HCT116 (cell line): Measurements from ENCODE around the gene GSN. TPM values are rescaled to one million over a fixed set of nuclear protein-coding genes. Genes with fewer than 3 reads are reported as not detected.

ENCODE experiments used
- ATAC-seq: fragments of 200-7000 bp; cut with Tn5 transposase; 2 replicates; pipeline ENCODE4 v1.9.1; 2020; ENCODE audit warnings: mild to moderate bottlenecking, moderate library complexity
- BruUV-seq: library from RNA; stranded (reverse); fragments of 400-500 nt; replicated peaks from 2 replicates; lab custom pipeline; 2021; lab: Mats Ljungman, UMichigan
- CTCF ChIA-PET: fragments of 300-600 bp; sonication (Branson Sonifier 250); formaldehyde crosslinking; loops from one replicate; lab custom pipeline; 2021; ENCODE audit warnings: antibody characterized with exemption; lab: Charles Lee
- POLR2A ChIA-PET: fragments of 300-600, 350-600 bp; sonication (Branson Sonifier 250); formaldehyde crosslinking; loops from one replicate; lab custom pipeline; 2021; ENCODE audit warnings: antibody characterized with exemption; lab: Charles Lee
- RAD21 ChIA-PET, 2 experiments: fragments of 300-600 bp; sonication (Branson Sonifier 250); formaldehyde crosslinking; loops; one replicate each; lab custom pipeline; 2023; ENCODE audit warnings: low total read pairs in 2 of 2; ENCODE audit not compliant: uncharacterized antibody in 2 of 2, unreplicated experiment in 2 of 2, low non-redundant PET in 1 of 2; lab: Charles Lee
- DNase-seq: peaks from one replicate; pipeline ENCODE4 v3.0.0-alpha.2; 2010; ENCODE audit warnings: low read depth, low spot score
- H2AFZ ChIP-seq: fragments of 200-600 bp; shearing (Covaris generic), sonication (generic); 2 replicates; pipeline ENCODE4 v1.6.1; 2017; ENCODE audit warnings: low read depth, mixed run types, mixed read lengths, antibody characterized with exemption, low read length; ENCODE audit not compliant: poor library complexity, severe bottlenecking
- H3K27ac ChIP-seq: 2 replicates; pipeline ENCODE4 v1.5.1; 2012; ENCODE audit warnings: low read depth, low read length
- H3K27me3 ChIP-seq: fragments of 200-600 bp; sonication (generic); 2 replicates; pipeline ENCODE4 v1.6.1; 2016; ENCODE audit warnings: mixed run types, low read length, mixed read lengths; ENCODE audit not compliant: insufficient read depth
- H3K36me3 ChIP-seq, 2 experiments: fragments of 200-500 bp in 1 of 2; fragments of 200-600 bp in 1 of 2; sonication (Bioruptor generic) in 1 of 2; sonication (generic) in 1 of 2; 2 replicates each; pipeline versions ENCODE4 v1.5.1 to v1.6.1; 2014 to 2016; ENCODE audit warnings: low read length in 2 of 2, inconsistent platforms in 1 of 2, mixed read lengths in 1 of 2, mixed run types in 1 of 2; ENCODE audit not compliant: insufficient read depth in 2 of 2, control insufficient read depth in 1 of 2
- H3K4me1 ChIP-seq, 2 experiments: fragments of 200-600 bp in 1 of 2; sonication (generic) in 1 of 2; 2 replicates each; pipeline versions ENCODE4 v1.5.1 to v1.6.1; 2012 to 2017; ENCODE audit warnings: low read length in 2 of 2, inconsistent platforms in 1 of 2, mild to moderate bottlenecking in 1 of 2, mixed read lengths in 1 of 2, mixed run types in 1 of 2, moderate library complexity in 1 of 2; ENCODE audit not compliant: insufficient read depth in 2 of 2, control insufficient read depth in 1 of 2
- H3K4me2 ChIP-seq: fragments of 200-600 bp; sonication (generic); 2 replicates; pipeline ENCODE4 v1.6.1; 2017; ENCODE audit warnings: mixed run types, low read length, mixed read lengths
- H3K4me3 ChIP-seq, 2 experiments: fragments of 200-600 bp in 1 of 2; sonication (generic) in 1 of 2; replicated peaks in 1 of 2; 2 replicates each; pipeline ENCODE4 v1.5.1; 2011 to 2016; ENCODE audit warnings: low read length in 2 of 2, control low read depth in 1 of 2, low read depth in 1 of 2, mild to moderate bottlenecking in 1 of 2, mixed read lengths in 1 of 2, mixed run types in 1 of 2
- H3K79me2 ChIP-seq: fragments of 200-600 bp; sonication (generic); 2 replicates; pipeline ENCODE4 v1.6.1; 2017; ENCODE audit warnings: mild to moderate bottlenecking, mixed run types, low read length, moderate library complexity, mixed read lengths; ENCODE audit not compliant: insufficient read depth
- H3K9ac ChIP-seq: fragments of 200-600 bp; sonication (generic); 2 replicates; pipeline ENCODE4 v1.6.1; 2016; ENCODE audit warnings: low read length, mixed read lengths
- H3K9me2 ChIP-seq: fragments of 200-600 bp; sonication (generic), shearing (Covaris generic); 2 replicates; pipeline ENCODE4 v1.6.1; 2017; ENCODE audit warnings: mixed run types, mild to moderate bottlenecking, moderate library complexity; ENCODE audit not compliant: insufficient read depth
- H3K9me3 ChIP-seq, 2 experiments: fragments of 200-500 bp in 1 of 2; fragments of 200-600 bp in 1 of 2; sonication (Bioruptor generic) in 1 of 2; sonication (generic) in 1 of 2; 2 replicates each; pipeline ENCODE4 v1.6.1; 2014 to 2017; ENCODE audit warnings: low read length in 2 of 2, mixed read lengths in 2 of 2, inconsistent platforms in 1 of 2, low read depth in 1 of 2, mild to moderate bottlenecking in 1 of 2, mixed run types in 1 of 2, moderate library complexity in 1 of 2; ENCODE audit not compliant: control insufficient read depth in 1 of 2, insufficient read depth in 1 of 2
- H4K20me1 ChIP-seq: fragments of 200-600 bp; sonication (generic), shearing (Covaris generic); 2 replicates; pipeline ENCODE4 v1.6.1; 2017; ENCODE audit warnings: mixed run types, mild to moderate bottlenecking, moderate library complexity; ENCODE audit not compliant: insufficient read depth
- CBX3 ChIP-seq: IDR thresholded peaks from 2 replicates; pipeline ENCODE4 v1.6.1; 2012; ENCODE audit warnings: low read depth
- ELF1 ChIP-seq: IDR thresholded peaks from 2 replicates; pipeline ENCODE4 v1.6.1; 2012; ENCODE audit warnings: low read depth, borderline replicate concordance
- EZH2 ChIP-seq: fragments of 200-600 bp; sonication (generic); IDR thresholded peaks from 2 replicates; pipeline ENCODE4 v1.6.1; 2017; ENCODE audit warnings: antibody characterized with exemption, mixed run types
- FOSL1 ChIP-seq: IDR thresholded peaks from 2 replicates; pipeline ENCODE4 v1.6.1; 2012; ENCODE audit warnings: low read depth
- POLR2A ChIP-seq: IDR thresholded peaks from 2 replicates; pipeline ENCODE4 v1.7.0; 2011; ENCODE audit warnings: borderline replicate concordance; ENCODE audit not compliant: insufficient read depth, insufficient read length; ENCODE audit errors: extremely low read depth
- POLR2AphosphoS5 ChIP-seq: IDR thresholded peaks from 2 replicates; pipeline ENCODE4 v1.6.1; 2011; ENCODE audit warnings: mild to moderate bottlenecking, low read depth, low read length, moderate library complexity
- ZFX ChIP-seq: fragments of 450-650 bp; IDR thresholded peaks from 2 replicates; pipeline ENCODE4 v1.6.1; 2017
- ZNF274 ChIP-seq: fragments of 200-500 bp; sonication (Bioruptor generic); IDR thresholded peaks from 2 replicates; pipeline ENCODE4 v1.6.1; 2014; ENCODE audit warnings: mild to moderate bottlenecking, low read depth, low read length, inconsistent platforms
- intact Hi-C: fragments of 100-400 bp; cut with micrococcal nuclease; formaldehyde crosslinking; loops from 2 replicates; pipeline ENCODE4 v1.10.0; 2022
- total RNA-seq: library from RNA; stranded (reverse); gene quantifications from one replicate; pipeline ENCODE4 v1.2.1, GENCODE V29; 2021; ENCODE audit not compliant: unreplicated experiment
- TF ChIP-seq, protein P1 (sequence below): IDR thresholded peaks from 2 replicates; pipeline ENCODE4 v1.6.1; 2012
- TF ChIP-seq, protein P2 (sequence below), 3 experiments: fragments of 200-600 bp in 1 of 3; sonication (generic) in 1 of 3; IDR thresholded peaks in 2 of 3; conservative IDR thresholded peaks in 1 of 3; 2 replicates each; pipeline ENCODE4 v1.5.1; 2012 to 2017; ENCODE audit warnings: low read depth in 2 of 3, low read length in 2 of 3, antibody characterized with exemption in 1 of 3, borderline replicate concordance in 1 of 3, control low read depth in 1 of 3, mild to moderate bottlenecking in 1 of 3, mixed read lengths in 1 of 3, mixed run types in 1 of 3, moderate library complexity in 1 of 3; ENCODE audit not compliant: insufficient read depth in 1 of 3
- TF ChIP-seq, protein P3 (sequence below): IDR thresholded peaks from 2 replicates; pipeline ENCODE4 v1.6.1; 2012

The GSN gene
- total RNA-seq, 1 experiment from 2014 or later = 71.3 TPM

DNA sequence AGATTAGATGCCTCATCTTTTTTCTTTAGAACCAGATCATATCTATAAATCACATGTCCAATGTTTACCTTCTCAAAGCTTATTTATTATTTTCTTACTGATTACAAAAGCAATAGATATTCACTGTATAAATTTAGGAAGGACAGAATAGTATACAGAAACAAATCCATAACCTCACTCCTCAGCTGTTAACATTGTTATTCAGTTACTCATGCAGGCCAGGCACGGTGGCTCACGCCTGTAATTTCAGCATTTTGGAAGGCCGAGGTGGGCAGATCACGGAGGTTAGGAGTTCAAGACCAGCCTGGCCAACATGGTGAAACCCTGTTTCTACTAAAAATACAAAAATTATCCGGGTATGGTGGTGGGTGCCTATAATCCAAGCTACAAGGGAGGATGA, 86.8 kb downstream of the GSN start:
- no peak overlapping the region for H3K27ac ChIP-seq
- intact Hi-C loops = no loop called here
- H3K9me3 ChIP-seq = no peaks in the 10 kb centered on the region
- H3K79me2 ChIP-seq = no peaks in the 10 kb centered on the region
- H3K4me1 ChIP-seq = peaks cover 12 to 31% of the 10 kb centered on the region in 2 experiments; a peak in 3 of 4 replicates
- no peaks in the 10 kb centered on the region for H3K9me2 ChIP-seq
- H2AFZ ChIP-seq = no peak overlapping the region
- ChIA-PET POLR2A (no interaction called here), CTCF (no interaction called here), RAD21 (no interaction called here)
- DNase-seq (no peak), ATAC-seq (no peak)
- H3K4me3 ChIP-seq = no peak overlapping the region
- no peaks in the 10 kb centered on the region for H4K20me1 ChIP-seq
- no peak for TF ChIP-seq POLR2A
- TF ChIP-seq, protein P1, sequence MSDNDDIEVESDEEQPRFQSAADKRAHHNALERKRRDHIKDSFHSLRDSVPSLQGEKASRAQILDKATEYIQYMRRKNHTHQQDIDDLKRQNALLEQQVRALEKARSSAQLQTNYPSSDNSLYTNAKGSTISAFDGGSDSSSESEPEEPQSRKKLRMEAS = no peak
- no peak for TF ChIP-seq EZH2
- TF ChIP-seq, protein P2, sequence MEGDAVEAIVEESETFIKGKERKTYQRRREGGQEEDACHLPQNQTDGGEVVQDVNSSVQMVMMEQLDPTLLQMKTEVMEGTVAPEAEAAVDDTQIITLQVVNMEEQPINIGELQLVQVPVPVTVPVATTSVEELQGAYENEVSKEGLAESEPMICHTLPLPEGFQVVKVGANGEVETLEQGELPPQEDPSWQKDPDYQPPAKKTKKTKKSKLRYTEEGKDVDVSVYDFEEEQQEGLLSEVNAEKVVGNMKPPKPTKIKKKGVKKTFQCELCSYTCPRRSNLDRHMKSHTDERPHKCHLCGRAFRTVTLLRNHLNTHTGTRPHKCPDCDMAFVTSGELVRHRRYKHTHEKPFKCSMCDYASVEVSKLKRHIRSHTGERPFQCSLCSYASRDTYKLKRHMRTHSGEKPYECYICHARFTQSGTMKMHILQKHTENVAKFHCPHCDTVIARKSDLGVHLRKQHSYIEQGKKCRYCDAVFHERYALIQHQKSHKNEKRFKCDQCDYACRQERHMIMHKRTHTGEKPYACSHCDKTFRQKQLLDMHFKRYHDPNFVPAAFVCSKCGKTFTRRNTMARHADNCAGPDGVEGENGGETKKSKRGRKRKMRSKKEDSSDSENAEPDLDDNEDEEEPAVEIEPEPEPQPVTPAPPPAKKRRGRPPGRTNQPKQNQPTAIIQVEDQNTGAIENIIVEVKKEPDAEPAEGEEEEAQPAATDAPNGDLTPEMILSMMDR (IDR thresholded peaks at IDR 0.05 in 2 of 3, conservative IDR thresholded peaks at IDR 0.05 in 1 of 3; ENCODE audit: borderline replicate concordance in 1 of 3, insufficient read depth in 1 of 3, low read depth in 2 of 3, low read length in 2 of 3) = no peak
- TF ChIP-seq ELF1 = no peak
- TF ChIP-seq ZFX = no peak
- TF ChIP-seq, all 23 proteins: peak for 0
- no peak overlapping the region for H3K9ac ChIP-seq
- no peak overlapping the region for H3K4me2 ChIP-seq
- BruUV-seq = no TSS peak
- no peaks in the 10 kb centered on the region for H3K36me3 ChIP-seq
- no peaks in the 10 kb centered on the region for H3K27me3 ChIP-seq

DNA sequence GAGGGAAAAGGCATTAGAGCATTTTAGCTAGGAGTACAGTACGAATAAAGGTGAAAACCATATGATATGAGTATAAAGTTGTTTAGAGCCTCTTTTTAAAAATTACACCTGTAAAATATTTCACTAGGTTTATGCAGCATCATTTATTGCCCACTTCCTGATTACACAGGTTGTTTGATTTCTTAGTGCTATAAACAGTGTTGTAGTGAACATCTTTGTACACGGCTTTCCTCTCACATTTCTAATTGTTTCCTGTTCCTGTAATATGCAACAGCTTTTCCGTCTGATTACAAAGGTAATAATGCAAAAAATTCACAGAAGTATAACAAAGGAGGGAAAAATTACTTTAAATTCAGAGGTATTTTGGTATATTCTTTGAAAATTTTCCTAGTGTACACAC, 89.0 kb downstream of the GSN start:
- 0 out of 4 replicates have a peak overlapping the region, but pooled peaks of 1 of the 2 experiments have one; percentile 17 for H3K4me3 ChIP-seq
- intact Hi-C loops = no loop called here
- no peak for ATAC-seq
- H3K9me2 ChIP-seq = no peaks in the 10 kb centered on the region
- POLR2A ChIA-PET = no interaction called here
- H4K20me1 ChIP-seq = no peaks in the 10 kb centered on the region
- H3K36me3 ChIP-seq = no peaks in the 10 kb centered on the region
- H3K27me3 ChIP-seq = no peaks in the 10 kb centered on the region
- no peak overlapping the region for H3K27ac ChIP-seq
- H3K4me2 ChIP-seq = peak overlapping the region; percentile 68
- RAD21 ChIA-PET = no interaction called here
- H3K4me1 ChIP-seq = peaks cover 8 to 38% of the 10 kb centered on the region in 2 experiments
- peak overlapping the region; percentile 59 for H2AFZ ChIP-seq
- CTCF ChIA-PET = interaction anchor here (1.0 kb wide), 1 partner anchor 13 kb away, joined by 3 read pairs; no protein-coding TSS in a partner anchor
- H3K79me2 ChIP-seq = no peaks in the 10 kb centered on the region
- peak overlapping the region; percentile 14; the same call in 1 of the 2 replicates for H3K9ac ChIP-seq
- DNase-seq = no peak
- no TSS peak for BruUV-seq
- no peaks in the 10 kb centered on the region for H3K9me3 ChIP-seq
- TF ChIP-seq CBX3 (no peak), ZNF274 (no peak), ZFX (no peak), ELF1 (no peak), POLR2AphosphoS5 (no peak), FOSL1 (no peak)
- TF ChIP-seq, protein P2 (IDR thresholded peaks at IDR 0.05 in 2 of 3, conservative IDR thresholded peaks at IDR 0.05 in 1 of 3; ENCODE audit: borderline replicate concordance in 1 of 3, insufficient read depth in 1 of 3, low read depth in 2 of 3, low read length in 2 of 3) = no peak
- TF ChIP-seq, protein P1 = no peak
- TF ChIP-seq, protein P3, sequence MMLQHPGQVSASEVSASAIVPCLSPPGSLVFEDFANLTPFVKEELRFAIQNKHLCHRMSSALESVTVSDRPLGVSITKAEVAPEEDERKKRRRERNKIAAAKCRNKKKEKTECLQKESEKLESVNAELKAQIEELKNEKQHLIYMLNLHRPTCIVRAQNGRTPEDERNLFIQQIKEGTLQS = no peak
